Thoracic aorta (tissue), 2 donors: ENCODE data around the gene INPP4B. TPM values are rescaled to one million over a fixed set of nuclear protein-coding genes. Genes with fewer than 3 reads are reported as not detected.

Experiments used
- ATAC-seq: fragments of 150-250 bp; one replicate; pipeline ENCODE4 v1.8.0; 2017; ENCODE audit warnings: low read depth; ENCODE audit not compliant: insufficient number of reproducible peaks, low FRiP score
- DNase-seq: peaks from one replicate; pipeline ENCODE4 v3.0.0-alpha.2; 2020; ENCODE audit warnings: low spot score
- H3K27ac ChIP-seq, 2 donors: fragments of 200-600 bp; sonication (generic); 1 replicate in 1 of 2; 2 replicates in 1 of 2; pipeline ENCODE4 v1.5.1; 2016; ENCODE audit warnings: mild to moderate bottlenecking in 2 of 2, moderate library complexity in 2 of 2
- H3K27me3 ChIP-seq: fragments of 200-600 bp; sonication (generic); replicated peaks from 2 replicates; pipeline ENCODE4 v1.6.0; 2016; ENCODE audit warnings: mild to moderate bottlenecking; ENCODE audit not compliant: insufficient read depth
- H3K36me3 ChIP-seq: fragments of 200-600 bp; sonication (generic); one replicate; pipeline ENCODE4 v1.5.1; 2016
- H3K4me1 ChIP-seq, 2 donors: fragments of 200-600 bp; sonication (generic); 1 replicate in 1 of 2; 2 replicates in 1 of 2; pipeline versions ENCODE4 v1.5.1 to v1.6.0; 2016; ENCODE audit warnings: low read depth in 2 of 2, mild to moderate bottlenecking in 1 of 2; ENCODE audit not compliant: control insufficient read depth in 1 of 2
- H3K4me3 ChIP-seq: fragments of 200-600 bp; sonication (generic); 2 replicates; pipeline ENCODE4 v1.5.1; 2016; ENCODE audit warnings: mild to moderate bottlenecking
- H3K9me3 ChIP-seq: fragments of 200-600 bp; sonication (generic); 2 replicates; pipeline ENCODE4 v1.5.1; 2016
- total RNA-seq, 2 donors: library from RNA; depleted of rRNA; stranded (reverse); fragments of >200 nt; gene quantifications; one replicate each; pipeline versions ENCODE4 v1.1.0 to v1.2.3, GENCODE V29; 2016
- TF ChIP-seq, protein P1 (sequence below): fragments of 200-600 bp; sonication (generic); IDR thresholded peaks from one replicate; pipeline ENCODE4 v1.5.1; 2019; ENCODE audit warnings: antibody characterized with exemption

The INPP4B gene
- total RNA-seq, 2 donors from 2014 or later: 21.1 to 30.4 TPM

DNA sequence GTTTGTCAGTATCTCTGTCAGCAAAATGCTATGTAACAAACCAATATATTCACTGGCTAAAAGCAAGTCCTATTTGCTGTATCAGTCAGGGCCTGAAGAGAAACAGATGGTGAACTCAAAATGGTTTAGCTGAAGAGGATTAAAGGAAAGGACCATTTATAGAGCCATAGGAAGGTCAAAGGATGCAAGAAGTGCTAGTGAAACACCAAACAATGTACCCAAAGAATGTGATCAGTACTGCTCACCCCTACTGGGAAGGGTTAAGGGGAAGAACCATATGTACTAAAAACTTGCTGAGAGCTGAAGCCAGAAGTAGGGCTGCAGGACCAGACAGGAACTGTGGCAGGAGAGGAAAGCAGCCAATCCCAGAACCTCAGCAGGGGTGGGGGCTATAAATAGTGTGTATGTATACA lies 479.3 kb downstream of the INPP4B start:
- TF ChIP-seq, protein P1, sequence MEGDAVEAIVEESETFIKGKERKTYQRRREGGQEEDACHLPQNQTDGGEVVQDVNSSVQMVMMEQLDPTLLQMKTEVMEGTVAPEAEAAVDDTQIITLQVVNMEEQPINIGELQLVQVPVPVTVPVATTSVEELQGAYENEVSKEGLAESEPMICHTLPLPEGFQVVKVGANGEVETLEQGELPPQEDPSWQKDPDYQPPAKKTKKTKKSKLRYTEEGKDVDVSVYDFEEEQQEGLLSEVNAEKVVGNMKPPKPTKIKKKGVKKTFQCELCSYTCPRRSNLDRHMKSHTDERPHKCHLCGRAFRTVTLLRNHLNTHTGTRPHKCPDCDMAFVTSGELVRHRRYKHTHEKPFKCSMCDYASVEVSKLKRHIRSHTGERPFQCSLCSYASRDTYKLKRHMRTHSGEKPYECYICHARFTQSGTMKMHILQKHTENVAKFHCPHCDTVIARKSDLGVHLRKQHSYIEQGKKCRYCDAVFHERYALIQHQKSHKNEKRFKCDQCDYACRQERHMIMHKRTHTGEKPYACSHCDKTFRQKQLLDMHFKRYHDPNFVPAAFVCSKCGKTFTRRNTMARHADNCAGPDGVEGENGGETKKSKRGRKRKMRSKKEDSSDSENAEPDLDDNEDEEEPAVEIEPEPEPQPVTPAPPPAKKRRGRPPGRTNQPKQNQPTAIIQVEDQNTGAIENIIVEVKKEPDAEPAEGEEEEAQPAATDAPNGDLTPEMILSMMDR: no peak
- Histone ChIP-seq H3K4me3 (no peak overlapping the region), H3K36me3 (no peaks in the 10 kb centered on the region), H3K9me3 (no peaks in the 10 kb centered on the region), H3K27me3 (no peaks in the 10 kb centered on the region), H3K27ac (no peak overlapping the region), H3K4me1 (peaks cover 8 to 12% of the 10 kb centered on the region in 2 donors)
- DNase-seq (no peak), ATAC-seq (no peak)

DNA sequence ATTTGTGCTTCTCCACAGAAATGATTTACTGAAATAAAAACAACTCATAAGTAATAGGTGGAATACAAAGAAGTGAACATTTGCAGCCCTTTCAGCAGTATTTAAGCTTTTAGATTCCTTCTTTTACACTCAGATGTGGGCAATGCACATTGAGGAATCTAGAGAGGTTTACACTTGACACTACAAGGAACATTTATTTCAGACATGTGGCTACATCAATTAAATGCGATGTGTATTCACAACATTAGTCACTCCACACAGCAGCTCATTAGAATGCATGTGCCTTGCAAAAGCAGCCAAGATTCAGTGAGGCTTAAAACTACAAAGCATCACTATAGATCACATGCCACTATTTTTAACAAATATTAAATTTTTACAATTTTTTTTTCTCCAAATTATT lies 480.7 kb downstream of the INPP4B start:
- TF ChIP-seq, protein P1: no peak
- H3K9me3 ChIP-seq: no peaks in the 10 kb centered on the region
- peaks cover 8 to 12% of the 10 kb centered on the region in 2 donors for H3K4me1 ChIP-seq
- H3K27me3 ChIP-seq: no peaks in the 10 kb centered on the region
- H3K36me3 ChIP-seq: no peaks in the 10 kb centered on the region
- no peak overlapping the region for H3K4me3 ChIP-seq
- no peak for DNase-seq
- ATAC-seq: no peak
- H3K27ac ChIP-seq: no peak overlapping the region

DNA sequence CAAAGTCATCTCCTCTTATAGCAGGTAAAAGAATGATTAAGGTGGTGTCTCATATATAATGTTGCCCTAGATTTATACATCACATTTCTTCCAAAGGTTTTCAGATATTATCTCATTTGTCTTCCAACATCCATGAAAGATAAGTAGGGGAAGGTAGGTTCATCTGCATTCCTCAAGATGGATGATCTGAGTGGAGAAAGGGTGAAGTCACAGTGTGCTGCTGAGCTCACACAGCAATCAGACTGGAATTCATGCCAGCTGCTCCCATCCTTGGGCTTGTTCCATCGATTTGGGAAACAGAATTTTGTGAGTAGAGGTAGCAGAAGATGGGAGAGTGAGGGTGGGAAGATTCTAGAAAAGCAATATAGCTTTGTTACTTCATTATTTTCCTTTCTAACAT lies 482.4 kb downstream of the INPP4B start:
- Histone ChIP-seq H3K9me3 (no peaks in the 10 kb centered on the region), H3K4me3 (no peak overlapping the region), H3K27me3 (no peaks in the 10 kb centered on the region), H3K4me1 (peaks cover 8 to 12% of the 10 kb centered on the region in 2 donors), H3K36me3 (no peaks in the 10 kb centered on the region), H3K27ac (no peak overlapping the region)
- ATAC-seq: no peak
- DNase-seq: no peak
- TF ChIP-seq, protein P1: no peak

DNA sequence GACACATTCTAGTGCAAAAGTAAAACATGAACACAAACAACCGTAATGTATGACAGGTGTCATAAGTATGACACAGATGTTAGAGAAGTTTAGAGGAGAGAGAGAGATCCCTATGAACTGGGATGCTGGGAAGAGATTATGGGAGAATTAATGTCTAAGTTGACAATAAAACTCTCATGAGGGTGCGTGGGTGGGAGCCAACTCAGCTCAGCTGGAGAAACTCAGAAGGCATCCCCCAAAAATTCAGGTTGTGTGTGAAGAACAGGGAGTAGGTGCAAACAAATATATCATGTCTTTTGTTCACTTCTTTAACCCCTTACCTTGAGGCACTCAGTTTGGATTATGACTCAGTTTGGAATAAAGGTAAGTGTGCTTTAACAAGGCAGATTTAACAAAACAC lies 484.1 kb downstream of the INPP4B start:
- DNase-seq: no peak
- Histone ChIP-seq H3K36me3 (no peaks in the 10 kb centered on the region), H3K27me3 (no peaks in the 10 kb centered on the region), H3K4me3 (no peak overlapping the region), H3K27ac (no peak overlapping the region), H3K4me1 (peaks cover 0 to 3% of the 10 kb centered on the region in 2 donors), H3K9me3 (no peaks in the 10 kb centered on the region)
- TF ChIP-seq, protein P1: no peak
- ATAC-seq: no peak

DNA sequence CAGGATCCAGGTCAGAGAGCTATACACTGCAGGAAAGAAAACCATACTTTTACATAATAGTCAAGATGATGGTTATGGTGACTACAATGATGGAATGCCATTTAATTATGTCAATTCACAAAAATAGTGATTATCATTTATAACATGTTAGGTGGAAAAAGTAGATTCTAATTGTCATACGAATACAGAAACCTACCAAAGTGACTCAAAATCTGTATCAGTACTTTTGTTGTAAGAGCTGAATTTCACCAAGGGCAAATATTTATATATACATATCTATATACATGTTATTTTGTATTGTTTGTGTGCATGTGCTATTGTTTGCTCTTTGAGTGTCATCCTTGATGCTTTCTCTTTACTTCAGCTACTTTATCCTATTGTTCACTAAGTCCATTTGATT lies 485.4 kb downstream of the INPP4B start:
- Histone ChIP-seq H3K36me3 (no peaks in the 10 kb centered on the region), H3K27ac (no peak overlapping the region), H3K4me3 (no peak overlapping the region), H3K4me1 (peaks cover 0 to under 1% of the 10 kb centered on the region in 2 donors), H3K27me3 (no peaks in the 10 kb centered on the region), H3K9me3 (no peaks in the 10 kb centered on the region)
- TF ChIP-seq, protein P1: no peak
- DNase-seq (no peak), ATAC-seq (no peak)
